Measurements from ENCODE around the gene OCRL.

DNA sequence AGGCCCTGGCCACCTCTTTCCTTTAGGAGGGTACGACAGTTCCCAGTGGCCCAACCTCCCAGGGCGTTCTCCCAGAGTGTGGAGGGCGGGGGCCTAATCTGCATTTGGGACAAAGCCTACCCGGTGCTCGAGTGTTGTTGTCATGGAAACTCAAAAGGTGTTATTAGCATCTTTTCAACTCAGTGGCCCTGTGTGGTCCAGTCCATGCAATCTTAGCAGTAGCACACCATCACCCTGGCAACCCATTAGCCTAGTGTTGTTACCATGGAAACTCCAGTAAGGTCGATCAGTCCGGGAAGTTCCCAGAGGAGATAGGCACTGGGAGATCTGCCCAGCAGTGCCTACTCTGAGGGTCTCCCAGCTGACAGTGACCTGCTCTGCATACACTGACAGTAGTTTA is 94.5 kb downstream of the OCRL start:
- TF ChIP-seq CTCF (IDR thresholded peaks at IDR 0.05; ENCODE audit: insufficient read depth, low read length, poor library complexity, severe bottlenecking) (no peak), EZH2phosphoT487 (conservative IDR thresholded peaks at IDR 0.05; ENCODE audit: low read length) (no peak)
